ENCODE data around the gene HIKESHI. TPM values are rescaled to one million over a fixed set of nuclear protein-coding genes. Genes with fewer than 3 reads are reported as not detected.

HIKESHI gene
- total and polyA plus RNA-seq, 2 experiments from 2014 or later: 71.2 to 162 TPM

DNA sequence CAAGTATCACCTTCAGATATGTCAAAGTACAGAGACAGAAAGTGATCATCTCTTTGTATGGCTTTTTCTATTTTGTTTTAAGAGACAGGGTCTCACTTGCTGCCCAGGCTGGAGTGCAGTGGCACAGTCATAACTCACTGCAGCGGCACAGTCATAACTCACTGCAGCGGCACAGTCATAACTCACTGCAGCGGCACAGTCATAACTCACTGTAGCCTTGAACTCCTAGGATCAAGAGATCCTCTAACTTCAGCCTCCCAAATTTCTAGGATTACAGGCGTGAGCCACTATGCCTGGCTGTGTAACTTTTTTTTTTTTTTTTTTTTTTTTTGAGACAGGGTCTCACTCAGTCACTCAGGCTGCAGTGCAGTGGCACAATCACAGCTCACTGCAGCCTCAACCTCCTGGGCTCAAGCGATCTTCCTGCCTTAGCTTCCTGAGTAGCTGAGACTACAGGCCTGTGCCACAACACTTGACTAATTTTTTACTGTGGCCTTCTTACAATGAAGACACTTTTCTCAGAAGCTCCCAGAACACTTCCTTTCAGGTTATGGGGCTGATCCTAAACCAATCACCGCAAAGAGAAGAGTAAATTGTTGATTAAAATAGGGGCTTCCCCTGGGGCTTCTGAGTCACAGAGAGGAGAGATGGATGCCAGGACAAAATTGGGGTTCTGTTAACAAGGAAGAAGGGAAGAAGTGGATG lies 9.0 kb upstream of the HIKESHI start (continued):
- TF ChIP-seq, protein P1, sequence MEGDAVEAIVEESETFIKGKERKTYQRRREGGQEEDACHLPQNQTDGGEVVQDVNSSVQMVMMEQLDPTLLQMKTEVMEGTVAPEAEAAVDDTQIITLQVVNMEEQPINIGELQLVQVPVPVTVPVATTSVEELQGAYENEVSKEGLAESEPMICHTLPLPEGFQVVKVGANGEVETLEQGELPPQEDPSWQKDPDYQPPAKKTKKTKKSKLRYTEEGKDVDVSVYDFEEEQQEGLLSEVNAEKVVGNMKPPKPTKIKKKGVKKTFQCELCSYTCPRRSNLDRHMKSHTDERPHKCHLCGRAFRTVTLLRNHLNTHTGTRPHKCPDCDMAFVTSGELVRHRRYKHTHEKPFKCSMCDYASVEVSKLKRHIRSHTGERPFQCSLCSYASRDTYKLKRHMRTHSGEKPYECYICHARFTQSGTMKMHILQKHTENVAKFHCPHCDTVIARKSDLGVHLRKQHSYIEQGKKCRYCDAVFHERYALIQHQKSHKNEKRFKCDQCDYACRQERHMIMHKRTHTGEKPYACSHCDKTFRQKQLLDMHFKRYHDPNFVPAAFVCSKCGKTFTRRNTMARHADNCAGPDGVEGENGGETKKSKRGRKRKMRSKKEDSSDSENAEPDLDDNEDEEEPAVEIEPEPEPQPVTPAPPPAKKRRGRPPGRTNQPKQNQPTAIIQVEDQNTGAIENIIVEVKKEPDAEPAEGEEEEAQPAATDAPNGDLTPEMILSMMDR (conservative IDR thresholded peaks at IDR 0.05; ENCODE audit: low read depth in 2 of 2): no peak
- TF ChIP-seq, protein P2, sequence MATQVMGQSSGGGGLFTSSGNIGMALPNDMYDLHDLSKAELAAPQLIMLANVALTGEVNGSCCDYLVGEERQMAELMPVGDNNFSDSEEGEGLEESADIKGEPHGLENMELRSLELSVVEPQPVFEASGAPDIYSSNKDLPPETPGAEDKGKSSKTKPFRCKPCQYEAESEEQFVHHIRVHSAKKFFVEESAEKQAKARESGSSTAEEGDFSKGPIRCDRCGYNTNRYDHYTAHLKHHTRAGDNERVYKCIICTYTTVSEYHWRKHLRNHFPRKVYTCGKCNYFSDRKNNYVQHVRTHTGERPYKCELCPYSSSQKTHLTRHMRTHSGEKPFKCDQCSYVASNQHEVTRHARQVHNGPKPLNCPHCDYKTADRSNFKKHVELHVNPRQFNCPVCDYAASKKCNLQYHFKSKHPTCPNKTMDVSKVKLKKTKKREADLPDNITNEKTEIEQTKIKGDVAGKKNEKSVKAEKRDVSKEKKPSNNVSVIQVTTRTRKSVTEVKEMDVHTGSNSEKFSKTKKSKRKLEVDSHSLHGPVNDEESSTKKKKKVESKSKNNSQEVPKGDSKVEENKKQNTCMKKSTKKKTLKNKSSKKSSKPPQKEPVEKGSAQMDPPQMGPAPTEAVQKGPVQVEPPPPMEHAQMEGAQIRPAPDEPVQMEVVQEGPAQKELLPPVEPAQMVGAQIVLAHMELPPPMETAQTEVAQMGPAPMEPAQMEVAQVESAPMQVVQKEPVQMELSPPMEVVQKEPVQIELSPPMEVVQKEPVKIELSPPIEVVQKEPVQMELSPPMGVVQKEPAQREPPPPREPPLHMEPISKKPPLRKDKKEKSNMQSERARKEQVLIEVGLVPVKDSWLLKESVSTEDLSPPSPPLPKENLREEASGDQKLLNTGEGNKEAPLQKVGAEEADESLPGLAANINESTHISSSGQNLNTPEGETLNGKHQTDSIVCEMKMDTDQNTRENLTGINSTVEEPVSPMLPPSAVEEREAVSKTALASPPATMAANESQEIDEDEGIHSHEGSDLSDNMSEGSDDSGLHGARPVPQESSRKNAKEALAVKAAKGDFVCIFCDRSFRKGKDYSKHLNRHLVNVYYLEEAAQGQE (IDR thresholded peaks at IDR 0.05; ENCODE audit: unreplicated experiment): no peak
- TF ChIP-seq JUNB (IDR thresholded peaks at IDR 0.05; ENCODE audit: unreplicated experiment) (no peak), EZH2 (IDR thresholded peaks at IDR 0.05; ENCODE audit: low read depth, unreplicated experiment) (no peak), STAT1 (IDR thresholded peaks at IDR 0.05; ENCODE audit: unreplicated experiment) (no peak)

DNA sequence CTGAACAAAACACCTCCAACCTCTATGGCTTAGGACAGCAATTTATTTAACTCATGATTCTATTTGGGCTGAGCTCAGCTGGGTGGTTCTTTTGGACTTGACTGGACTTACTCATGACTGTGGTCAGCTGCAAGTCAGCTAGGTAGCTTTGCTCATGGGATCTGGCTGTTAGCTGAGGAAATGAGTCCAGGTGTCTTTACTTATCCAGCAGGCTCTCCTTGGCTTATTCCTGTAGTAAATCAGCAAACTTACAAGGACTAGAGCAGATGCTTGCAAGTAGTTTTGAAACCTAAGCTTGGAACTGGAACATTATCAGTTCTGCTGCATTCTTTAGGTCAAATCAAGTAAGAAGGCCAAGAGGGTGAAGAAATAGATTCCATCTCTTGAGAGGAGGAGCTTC lies 8.0 kb upstream of the HIKESHI start:
- Mint-ChIP-seq H3K27ac (no peak overlapping the region), H3K9me3 (no peaks in the 10 kb centered on the region), H3K36me3 (ENCODE audit: low read depth) (no peaks in the 10 kb centered on the region), H3K27me3 (ENCODE audit: insufficient read depth, low read depth, poor library complexity) (peaks cover 2% of the 10 kb centered on the region), H3K4me3 (no peak overlapping the region), H3K4me1 (peaks cover 6% of the 10 kb centered on the region; the same call in 2 of the 3 replicates)
- DNase-seq (ENCODE audit: low spot score) (no peak), ATAC-seq (no peak)
- Histone ChIP-seq H3K9me2 (ENCODE audit: insufficient read depth) (no peaks in the 10 kb centered on the region), H4K20me1 (replicated peaks; ENCODE audit: insufficient read depth) (no peaks in the 10 kb centered on the region), H3K4me2 (no peak overlapping the region), H3F3A (replicated peaks; ENCODE audit: low read depth) (no peaks in the 10 kb centered on the region), H3K27ac (ENCODE audit: low read depth) (no peak overlapping the region), H3K27me3 (ENCODE audit: insufficient read depth) (no peaks in the 10 kb centered on the region), H2AFZ (no peak overlapping the region), H3K79me2 (replicated peaks; ENCODE audit: insufficient read depth) (no peaks in the 10 kb centered on the region), H3K4me1 (ENCODE audit: insufficient read depth) (peaks cover 5% of the 10 kb centered on the region; the same call in 1 of the 2 replicates), H3K4me3 (no peak overlapping the region), H3K36me3 (ENCODE audit: insufficient read depth) (no peaks in the 10 kb centered on the region)
- TF ChIP-seq, protein P3, sequence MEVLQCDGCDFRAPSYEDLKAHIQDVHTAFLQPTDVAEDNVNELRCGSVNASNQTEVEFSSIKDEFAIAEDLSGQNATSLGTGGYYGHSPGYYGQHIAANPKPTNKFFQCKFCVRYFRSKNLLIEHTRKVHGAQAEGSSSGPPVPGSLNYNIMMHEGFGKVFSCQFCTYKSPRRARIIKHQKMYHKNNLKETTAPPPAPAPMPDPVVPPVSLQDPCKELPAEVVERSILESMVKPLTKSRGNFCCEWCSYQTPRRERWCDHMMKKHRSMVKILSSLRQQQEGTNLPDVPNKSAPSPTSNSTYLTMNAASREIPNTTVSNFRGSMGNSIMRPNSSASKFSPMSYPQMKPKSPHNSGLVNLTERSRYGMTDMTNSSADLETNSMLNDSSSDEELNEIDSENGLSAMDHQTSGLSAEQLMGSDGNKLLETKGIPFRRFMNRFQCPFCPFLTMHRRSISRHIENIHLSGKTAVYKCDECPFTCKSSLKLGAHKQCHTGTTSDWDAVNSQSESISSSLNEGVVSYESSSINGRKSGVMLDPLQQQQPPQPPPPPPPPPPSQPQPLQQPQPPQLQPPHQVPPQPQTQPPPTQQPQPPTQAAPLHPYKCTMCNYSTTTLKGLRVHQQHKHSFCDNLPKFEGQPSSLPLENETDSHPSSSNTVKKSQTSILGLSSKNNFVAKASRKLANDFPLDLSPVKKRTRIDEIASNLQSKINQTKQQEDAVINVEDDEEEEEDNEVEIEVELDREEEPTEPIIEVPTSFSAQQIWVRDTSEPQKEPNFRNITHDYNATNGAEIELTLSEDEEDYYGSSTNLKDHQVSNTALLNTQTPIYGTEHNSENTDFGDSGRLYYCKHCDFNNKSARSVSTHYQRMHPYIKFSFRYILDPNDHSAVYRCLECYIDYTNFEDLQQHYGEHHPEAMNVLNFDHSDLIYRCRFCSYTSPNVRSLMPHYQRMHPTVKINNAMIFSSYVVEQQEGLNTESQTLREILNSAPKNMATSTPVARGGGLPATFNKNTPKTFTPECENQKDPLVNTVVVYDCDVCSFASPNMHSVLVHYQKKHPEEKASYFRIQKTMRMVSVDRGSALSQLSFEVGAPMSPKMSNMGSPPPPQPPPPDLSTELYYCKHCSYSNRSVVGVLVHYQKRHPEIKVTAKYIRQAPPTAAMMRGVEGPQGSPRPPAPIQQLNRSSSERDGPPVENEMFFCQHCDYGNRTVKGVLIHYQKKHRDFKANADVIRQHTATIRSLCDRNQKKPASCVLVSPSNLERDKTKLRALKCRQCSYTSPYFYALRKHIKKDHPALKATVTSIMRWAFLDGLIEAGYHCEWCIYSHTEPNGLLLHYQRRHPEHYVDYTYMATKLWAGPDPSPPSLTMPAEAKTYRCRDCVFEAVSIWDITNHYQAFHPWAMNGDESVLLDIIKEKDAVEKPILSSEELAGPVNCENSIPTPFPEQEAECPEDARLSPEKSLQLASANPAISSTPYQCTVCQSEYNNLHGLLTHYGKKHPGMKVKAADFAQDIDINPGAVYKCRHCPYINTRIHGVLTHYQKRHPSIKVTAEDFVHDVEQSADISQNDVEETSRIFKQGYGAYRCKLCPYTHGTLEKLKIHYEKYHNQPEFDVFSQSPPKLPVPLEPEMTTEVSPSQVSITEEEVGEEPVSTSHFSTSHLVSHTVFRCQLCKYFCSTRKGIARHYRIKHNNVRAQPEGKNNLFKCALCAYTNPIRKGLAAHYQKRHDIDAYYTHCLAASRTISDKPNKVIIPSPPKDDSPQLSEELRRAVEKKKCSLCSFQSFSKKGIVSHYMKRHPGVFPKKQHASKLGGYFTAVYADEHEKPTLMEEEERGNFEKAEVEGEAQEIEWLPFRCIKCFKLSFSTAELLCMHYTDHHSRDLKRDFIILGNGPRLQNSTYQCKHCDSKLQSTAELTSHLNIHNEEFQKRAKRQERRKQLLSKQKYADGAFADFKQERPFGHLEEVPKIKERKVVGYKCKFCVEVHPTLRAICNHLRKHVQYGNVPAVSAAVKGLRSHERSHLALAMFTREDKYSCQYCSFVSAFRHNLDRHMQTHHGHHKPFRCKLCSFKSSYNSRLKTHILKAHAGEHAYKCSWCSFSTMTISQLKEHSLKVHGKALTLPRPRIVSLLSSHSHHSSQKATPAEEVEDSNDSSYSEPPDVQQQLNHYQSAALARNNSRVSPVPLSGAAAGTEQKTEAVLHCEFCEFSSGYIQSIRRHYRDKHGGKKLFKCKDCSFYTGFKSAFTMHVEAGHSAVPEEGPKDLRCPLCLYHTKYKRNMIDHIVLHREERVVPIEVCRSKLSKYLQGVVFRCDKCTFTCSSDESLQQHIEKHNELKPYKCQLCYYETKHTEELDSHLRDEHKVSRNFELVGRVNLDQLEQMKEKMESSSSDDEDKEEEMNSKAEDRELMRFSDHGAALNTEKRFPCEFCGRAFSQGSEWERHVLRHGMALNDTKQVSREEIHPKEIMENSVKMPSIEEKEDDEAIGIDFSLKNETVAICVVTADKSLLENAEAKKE (CRISPR knock-in tag; IDR thresholded peaks at IDR 0.05): no peak
- TF ChIP-seq CREB1 (CRISPR knock-in tag; IDR thresholded peaks at IDR 0.05; ENCODE audit: low read depth): no peak
- TF ChIP-seq, protein P2 (IDR thresholded peaks at IDR 0.05; ENCODE audit: unreplicated experiment): no peak
- TF ChIP-seq POLR2AphosphoS5 (IDR thresholded peaks at IDR 0.05; ENCODE audit: low read depth): no peak
- TF ChIP-seq EZH2 (IDR thresholded peaks at IDR 0.05; ENCODE audit: low read depth, unreplicated experiment): no peak
